IMR-90 (cell line): ENCODE measurements around the gene ISM1.

Source experiments
- BHLHE40 ChIP-seq: fragments of 150-350 bp; IDR thresholded peaks from 2 replicates; pipeline ENCODE4 v1.6.1; 2016; ENCODE audit warnings: mild to moderate bottlenecking, low read depth, low read length
- CEBPB ChIP-seq: IDR thresholded peaks from 2 replicates; pipeline ENCODE4 v1.6.1; 2012; ENCODE audit warnings: low read depth, low read length, improper control_type of control experiment
- CTCF ChIP-seq: conservative IDR thresholded peaks from 2 replicates; pipeline ENCODE4 v1.5.1; 2012; ENCODE audit warnings: mild to moderate bottlenecking, low read depth, low read length, improper control_type of control experiment
- ELK1 ChIP-seq: fragments of 150-350 bp; IDR thresholded peaks from 2 replicates; pipeline ENCODE4 v1.6.1; 2016; ENCODE audit warnings: low read depth, mild to moderate bottlenecking, low read length, moderate library complexity, borderline replicate concordance
- FOS ChIP-seq: fragments of 150-350 bp; IDR thresholded peaks from 2 replicates; pipeline ENCODE4 v1.6.1; 2016; ENCODE audit warnings: low read depth, low read length
- MAFK ChIP-seq: IDR thresholded peaks from 2 replicates; pipeline ENCODE4 v1.6.1; 2012; ENCODE audit warnings: low read depth, low read length, improper control_type of control experiment
- MAZ ChIP-seq: IDR thresholded peaks from 2 replicates; pipeline ENCODE4 v1.6.1; 2012; ENCODE audit warnings: low read depth, mild to moderate bottlenecking, low read length, improper control_type of control experiment, moderate library complexity, borderline replicate concordance
- MXI1 ChIP-seq: IDR thresholded peaks from 2 replicates; pipeline ENCODE4 v1.6.1; 2012; ENCODE audit warnings: low read depth, mild to moderate bottlenecking, low read length, moderate library complexity, borderline replicate concordance
- POLR2A ChIP-seq: IDR thresholded peaks from 2 replicates; pipeline ENCODE4 v1.6.1; 2012; ENCODE audit warnings: mild to moderate bottlenecking, low read depth, low read length
- RAD21 ChIP-seq: IDR thresholded peaks from 2 replicates; pipeline ENCODE4 v1.6.1; 2012; ENCODE audit warnings: low read length, improper control_type of control experiment
- RCOR1 ChIP-seq: IDR thresholded peaks from 2 replicates; pipeline ENCODE4 v1.6.1; 2012; ENCODE audit warnings: mild to moderate bottlenecking, low read length, improper control_type of control experiment; ENCODE audit not compliant: insufficient replicate concordance
- RFX5 ChIP-seq: IDR thresholded peaks from 2 replicates; pipeline ENCODE4 v1.8.0; 2012; ENCODE audit warnings: low read depth, mild to moderate bottlenecking, low read length, moderate library complexity
- TF ChIP-seq, protein P1 (sequence below): fragments of 150-350 bp; IDR thresholded peaks from 2 replicates; pipeline ENCODE4 v1.6.1; 2017; ENCODE audit warnings: mild to moderate bottlenecking, antibody characterized with exemption, low read length, low read depth

DNA sequence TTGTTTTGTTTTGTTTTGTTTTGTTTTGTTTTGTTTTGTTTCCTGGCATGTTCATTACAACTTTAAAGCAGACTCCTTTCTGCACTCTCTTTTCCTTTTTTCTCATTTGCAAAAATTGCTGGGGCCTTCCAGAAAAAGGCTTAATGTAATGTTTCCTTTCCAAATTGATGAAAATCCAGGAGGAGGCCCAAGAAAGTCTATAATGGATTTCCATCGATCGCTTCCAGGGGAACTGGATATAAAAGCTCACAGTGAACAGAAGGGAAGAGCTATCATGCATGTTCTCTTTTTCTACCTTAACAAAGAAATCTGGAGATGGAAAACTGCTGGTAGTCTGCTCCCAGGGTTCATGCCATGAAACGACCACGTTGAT is 28.7 kb downstream of the ISM1 start:
- TF ChIP-seq POLR2A (no peak), CTCF (no peak), RFX5 (no peak), RAD21 (no peak), MAFK (no peak), FOS (no peak), MXI1 (no peak), BHLHE40 (no peak), CEBPB (no peak), ELK1 (no peak), RCOR1 (no peak), MAZ (no peak)
- TF ChIP-seq, protein P1, sequence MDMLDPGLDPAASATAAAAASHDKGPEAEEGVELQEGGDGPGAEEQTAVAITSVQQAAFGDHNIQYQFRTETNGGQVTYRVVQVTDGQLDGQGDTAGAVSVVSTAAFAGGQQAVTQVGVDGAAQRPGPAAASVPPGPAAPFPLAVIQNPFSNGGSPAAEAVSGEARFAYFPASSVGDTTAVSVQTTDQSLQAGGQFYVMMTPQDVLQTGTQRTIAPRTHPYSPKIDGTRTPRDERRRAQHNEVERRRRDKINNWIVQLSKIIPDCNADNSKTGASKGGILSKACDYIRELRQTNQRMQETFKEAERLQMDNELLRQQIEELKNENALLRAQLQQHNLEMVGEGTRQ, result no peak
